ENCODE measurements around the gene MEX3B. TPM values are rescaled to one million over a fixed set of nuclear protein-coding genes. Genes with fewer than 3 reads are reported as not detected.
"Not testable (repeated sequence)": the region's sequence is repeated elsewhere in the genome, so short reads cannot be mapped to it uniquely, and the experiment has no call there.

Gene MEX3B
- polyA plus RNA-seq, 6 donors from 2014 or later, result not detected

GRCh38 chr15:82045179-82045891 lies 483 bp downstream of the MEX3B start:
- ATAC-seq (ENCODE audit: low read depth in 2 of 2) (no peak), DNase-seq (peak; percentile 26)
- H3K9me3 Mint-ChIP-seq, result peaks cover 0 to 1% (median 0%) of the 10 kb centered on the region in 7 donors
- H3K4me3 Mint-ChIP-seq, result peak overlapping the region; percentile 85 to 96 (median 92)
- peak overlapping the region in 2 of 6 donors; percentile 20 to 59 for H3K27ac Mint-ChIP-seq
- H3K27me3 Mint-ChIP-seq, result peaks cover 5 to 30% (median 8%) of the 10 kb centered on the region in 3 donors
- H3K4me1 Mint-ChIP-seq, result peaks cover 13 to 22% (median 16%) of the 10 kb centered on the region in 3 donors
- H3K36me3 Mint-ChIP-seq, result no peaks in the 10 kb centered on the region

- ATAC-seq (ENCODE audit: low read depth in 2 of 2) (no peak), DNase-seq (no peak)
- Mint-ChIP-seq H3K9me3 (peaks cover 0 to 1% (median 0%) of the 10 kb centered on the region in 7 donors), H3K27ac (peak overlapping the region in 3 of 6 donors; percentile 20 to 59 (median 27)), H3K36me3 (no peaks in the 10 kb centered on the region), H3K4me1 (peaks cover 13 to 22% (median 16%) of the 10 kb centered on the region in 3 donors), H3K4me3 (peak overlapping the region; percentile 85 to 96 (median 92)), H3K27me3 (peaks cover 5 to 30% (median 8%) of the 10 kb centered on the region in 3 donors)
Observed at GRCh38 chr15:82044373-82045178, 1.2 kb downstream of the MEX3B start.

- H3K27ac Mint-ChIP-seq, result peak overlapping the region in 1 of 6 donors; percentile 69
Observed at GRCh38 chr15:82043796-82044372, 1.9 kb downstream of the MEX3B start.

DNA sequence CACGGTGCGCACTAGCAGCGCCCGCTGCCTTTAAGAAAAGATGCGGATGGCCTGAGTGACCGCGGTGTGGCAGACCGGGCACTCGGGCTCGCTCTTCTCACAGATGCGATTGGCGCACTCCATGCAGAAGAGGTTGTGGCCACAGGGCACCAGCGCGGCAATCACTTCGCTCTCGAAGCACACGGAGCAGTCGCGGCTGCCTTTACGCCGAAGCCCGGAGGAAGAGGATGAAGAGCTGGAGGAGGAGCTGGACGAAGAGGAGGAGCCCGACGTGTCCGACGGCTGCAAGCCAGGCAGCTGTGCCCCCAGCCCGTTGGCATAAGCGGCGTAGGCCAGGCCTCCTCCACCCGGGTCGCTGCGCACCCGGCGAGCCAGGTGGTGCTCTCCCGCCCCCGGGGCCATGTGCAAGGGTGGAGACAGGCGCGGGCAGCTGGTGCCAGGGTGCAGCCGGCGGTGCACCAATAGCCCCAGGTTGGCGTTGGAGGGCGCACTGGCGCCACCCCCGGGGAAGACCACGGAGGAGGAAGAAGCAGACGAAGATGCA lies 2.6 kb downstream of the MEX3B start:
- ATAC-seq (ENCODE audit: low read depth in 2 of 2) (no peak), DNase-seq (no peak)
- peak overlapping the region in 5 of 8 donors; percentile 43 to 89 (median 76) for H3K4me3 Mint-ChIP-seq
- no peaks in the 10 kb centered on the region for H3K36me3 Mint-ChIP-seq
- H3K27ac Mint-ChIP-seq, result no peak overlapping the region
- peaks cover 0 to 1% (median 0%) of the 10 kb centered on the region in 7 donors for H3K9me3 Mint-ChIP-seq
- H3K27me3 Mint-ChIP-seq, result peaks cover 5 to 28% (median 12%) of the 10 kb centered on the region in 3 donors
- peaks cover 13 to 22% (median 16%) of the 10 kb centered on the region in 3 donors for H3K4me1 Mint-ChIP-seq

More at GRCh38 chr15:82043796-82044372, 1.9 kb downstream of the MEX3B start:
- Mint-ChIP-seq H3K36me3 (no peaks in the 10 kb centered on the region), H3K4me1 (peaks cover 13 to 22% (median 16%) of the 10 kb centered on the region in 3 donors), H3K9me3 (peaks cover 0 to 1% (median 0%) of the 10 kb centered on the region in 7 donors), H3K4me3 (peak overlapping the region; percentile 6 to 93 (median 90)), H3K27me3 (peaks cover 5 to 30% (median 13%) of the 10 kb centered on the region in 3 donors)
- ATAC-seq (ENCODE audit: low read depth in 2 of 2) (no peak), DNase-seq (no peak)

DNA sequence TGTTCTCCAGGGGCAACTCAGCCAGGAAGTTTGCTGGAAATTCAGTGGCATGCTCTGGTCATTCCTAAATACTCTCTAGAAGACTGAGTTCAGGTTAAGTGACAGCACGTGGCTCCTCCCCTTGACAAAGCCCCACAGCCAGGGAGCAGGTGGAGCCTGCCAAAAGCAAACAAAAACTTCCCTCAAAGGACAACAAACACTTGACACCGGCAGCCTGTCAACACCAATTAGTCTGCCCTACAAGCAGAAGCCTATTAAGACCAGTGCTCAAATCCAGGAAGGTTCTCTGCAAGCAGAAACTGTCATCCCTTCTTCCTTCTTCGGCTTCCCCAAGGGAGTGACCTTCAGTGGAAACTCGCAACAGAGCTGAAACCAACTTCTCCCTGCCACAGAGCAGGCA lies 5.0 kb downstream of the MEX3B start:
- Mint-ChIP-seq H3K9me3 (peaks cover 0 to 1% (median 0%) of the 10 kb centered on the region in 7 donors), H3K36me3 (no peaks in the 10 kb centered on the region), H3K27me3 (peaks cover 5 to 18% (median 14%) of the 10 kb centered on the region in 3 donors), H3K4me3 (peak overlapping the region in 2 of 8 donors; percentile 42 to 44), H3K4me1 (peaks cover 10 to 13% (median 11%) of the 10 kb centered on the region in 3 donors), H3K27ac (peak overlapping the region in 1 of 6 donors; percentile 4)
- no peak for ATAC-seq (ENCODE audit: low read depth in 2 of 2)
- DNase-seq, result no peak

DNA sequence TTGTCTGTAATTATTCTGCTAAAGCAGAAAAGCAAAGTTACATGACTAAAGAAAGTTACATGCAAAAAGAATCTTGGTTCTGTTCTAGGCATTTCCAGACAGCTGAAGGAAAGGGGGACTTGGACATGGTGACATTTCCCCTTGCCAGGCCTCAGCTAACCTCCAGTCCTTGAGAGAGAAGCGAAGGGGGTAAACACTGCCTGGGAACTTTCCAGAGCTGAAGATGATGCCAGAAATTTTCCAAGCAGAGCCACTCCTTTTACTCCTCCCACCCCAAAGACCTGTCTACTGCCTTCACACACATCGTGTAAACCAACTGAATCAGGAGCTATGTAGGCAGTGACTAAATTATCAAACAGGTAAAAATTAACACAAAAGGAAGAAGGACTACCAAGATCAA lies 5.4 kb downstream of the MEX3B start:
- Mint-ChIP-seq H3K9me3 (peaks cover 0 to 1% (median 0%) of the 10 kb centered on the region in 7 donors), H3K27ac (peak overlapping the region in 1 of 6 donors; percentile 87), H3K4me1 (peaks cover 10 to 13% (median 10%) of the 10 kb centered on the region in 3 donors), H3K27me3 (peaks cover 5 to 18% (median 14%) of the 10 kb centered on the region in 3 donors), H3K4me3 (no peak overlapping the region), H3K36me3 (no peaks in the 10 kb centered on the region)
- no peak for ATAC-seq (ENCODE audit: low read depth in 2 of 2)
- no peak for DNase-seq

GRCh38 chr15:82039871-82040270 lies 5.9 kb downstream of the MEX3B start:
- H3K9me3 Mint-ChIP-seq, result peaks cover 0 to 1% (median 0%) of the 10 kb centered on the region in 7 donors
- H3K4me3 Mint-ChIP-seq, result no peak overlapping the region
- H3K36me3 Mint-ChIP-seq, result no peaks in the 10 kb centered on the region
- ATAC-seq (ENCODE audit: low read depth in 2 of 2) (no peak), DNase-seq (no peak)
- H3K27me3 Mint-ChIP-seq, result peaks cover 5 to 14% (median 13%) of the 10 kb centered on the region in 3 donors
- peaks cover 5 to 9% (median 6%) of the 10 kb centered on the region in 3 donors for H3K4me1 Mint-ChIP-seq
- H3K27ac Mint-ChIP-seq, result no peak overlapping the region

DNA sequence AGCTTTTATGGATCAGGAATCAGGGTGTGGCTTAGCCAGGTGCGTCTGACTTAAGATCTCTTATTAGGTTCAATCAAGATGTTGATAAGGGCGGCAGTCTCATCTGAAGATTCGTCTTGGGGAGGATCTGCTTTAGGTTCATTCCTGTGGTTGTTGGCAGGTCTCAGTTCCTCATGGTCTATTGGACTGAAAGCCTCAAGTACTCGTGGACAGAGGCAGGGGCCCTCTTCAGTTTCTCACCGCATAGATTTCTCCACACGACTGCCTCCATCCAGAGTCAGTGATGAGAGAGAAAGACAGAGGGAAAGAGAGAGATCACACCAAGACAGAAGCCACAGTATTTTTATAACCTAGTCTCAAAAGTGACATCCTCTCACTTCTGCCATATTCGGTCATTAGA lies 9.4 kb downstream of the MEX3B start:
- DNase-seq (no peak), ATAC-seq (ENCODE audit: low read depth in 2 of 2) (no peak)
- H3K4me1 Mint-ChIP-seq, result no peaks in the 10 kb centered on the region
- no peak overlapping the region for H3K4me3 Mint-ChIP-seq
- no peaks in the 10 kb centered on the region for H3K36me3 Mint-ChIP-seq
- H3K9me3 Mint-ChIP-seq, result no peaks in the 10 kb centered on the region
- peaks cover 0 to 14% (median 0%) of the 10 kb centered on the region in 3 donors for H3K27me3 Mint-ChIP-seq
- H3K27ac Mint-ChIP-seq, result no peak overlapping the region

DNA sequence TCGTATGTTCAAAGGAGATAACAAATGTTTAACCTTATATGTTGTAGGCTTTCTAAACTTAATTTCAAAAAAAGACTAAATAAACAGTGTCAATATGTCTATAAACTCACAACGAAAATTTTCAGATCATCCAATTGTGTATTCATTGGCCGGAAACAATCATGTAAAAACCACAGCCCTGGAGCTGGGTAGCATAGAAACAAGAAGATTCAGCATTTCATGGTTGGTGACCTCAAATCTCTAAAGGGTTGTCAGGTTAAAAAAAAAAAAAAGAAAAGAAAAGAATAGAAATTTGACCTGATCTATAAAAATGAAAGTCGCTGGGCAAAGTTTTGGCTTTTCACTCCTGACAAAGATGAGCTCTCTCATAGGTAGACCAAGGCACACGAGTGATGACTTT lies 13.9 kb downstream of the MEX3B start:
- Mint-ChIP-seq H3K4me3 (no peak overlapping the region), H3K9me3 (no peaks in the 10 kb centered on the region), H3K36me3 (no peaks in the 10 kb centered on the region), H3K27ac (no peak overlapping the region), H3K27me3 (peaks cover 0 to 4% (median 0%) of the 10 kb centered on the region in 3 donors), H3K4me1 (no peaks in the 10 kb centered on the region)
- DNase-seq, result no peak
- ATAC-seq (ENCODE audit: low read depth in 2 of 2), result no peak

- Mint-ChIP-seq H3K36me3 (no peaks in the 10 kb centered on the region), H3K9me3 (peaks cover 0 to 2% (median 0%) of the 10 kb centered on the region in 7 donors), H3K27ac (no peak overlapping the region), H3K4me1 (no peaks in the 10 kb centered on the region), H3K4me3 (no peak overlapping the region), H3K27me3 (peaks cover 0 to 5% (median 0%) of the 10 kb centered on the region in 3 donors)
- no peak for ATAC-seq (ENCODE audit: low read depth in 2 of 2)
- no peak for DNase-seq
Observed at GRCh38 chr15:82030176-82030575, 15.6 kb downstream of the MEX3B start.

GRCh38 chr15:82028163-82028562 lies 17.7 kb downstream of the MEX3B start:
- H3K27me3 Mint-ChIP-seq, result peaks cover 7 to 19% (median 10%) of the 10 kb centered on the region in 3 donors
- H3K27ac Mint-ChIP-seq; H3K4me1 Mint-ChIP-seq; H3K9me3 Mint-ChIP-seq; DNase-seq; H3K4me3 Mint-ChIP-seq; ATAC-seq (ENCODE audit: low read depth in 2 of 2); H3K36me3 Mint-ChIP-seq: not testable (repeated sequence)

- ATAC-seq (ENCODE audit: low read depth in 2 of 2) (no peak), DNase-seq (no peak)
- Mint-ChIP-seq H3K4me3 (no peak overlapping the region), H3K27ac (no peak overlapping the region), H3K4me1 (peaks cover 0 to 4% (median 0%) of the 10 kb centered on the region in 3 donors), H3K27me3 (peaks cover 36 to 42% (median 39%) of the 10 kb centered on the region in 3 donors), H3K9me3 (peaks cover 0 to 5% (median 0%) of the 10 kb centered on the region in 7 donors), H3K36me3 (peaks cover 0 to 9% of the 10 kb centered on the region in 2 donors)
Observed at GRCh38 chr15:82021992-82022391, 23.8 kb downstream of the MEX3B start.
